GM18499 (cell line): Measurements from ENCODE around the gene ERGIC1.

Experiments used
- ATAC-seq: cut with Tn5 transposase; IDR thresholded peaks from one replicate; pipeline ENCODE4 v1.9.1; 2021; ENCODE audit warnings: moderate number of reproducible peaks; ENCODE audit not compliant: insufficient read depth, unreplicated experiment

Gene ERGIC1

GRCh38 chr5:172956936-172957335, 122.9 kb downstream of the ERGIC1 start:
- no peak for ATAC-seq

DNA sequence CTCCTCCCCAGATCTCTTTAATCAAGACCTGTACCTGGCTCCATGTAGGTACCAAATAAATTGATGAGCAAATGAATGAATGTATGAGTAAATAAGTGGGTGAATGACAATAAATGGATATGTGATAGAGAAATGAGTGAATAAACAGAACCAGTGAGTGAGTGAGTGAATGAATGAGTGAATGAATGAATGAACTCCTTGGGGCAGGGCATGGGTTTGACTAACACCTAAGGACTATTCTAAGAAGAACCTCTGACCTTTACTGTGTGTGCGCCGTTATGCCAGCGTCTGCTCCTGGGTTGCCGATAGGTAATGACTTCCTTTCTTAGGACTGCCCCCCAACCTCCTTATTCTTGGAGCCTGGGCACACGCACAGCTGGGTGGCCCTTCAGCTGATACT, 123.4 kb downstream of the ERGIC1 start:
- no peak for ATAC-seq

DNA sequence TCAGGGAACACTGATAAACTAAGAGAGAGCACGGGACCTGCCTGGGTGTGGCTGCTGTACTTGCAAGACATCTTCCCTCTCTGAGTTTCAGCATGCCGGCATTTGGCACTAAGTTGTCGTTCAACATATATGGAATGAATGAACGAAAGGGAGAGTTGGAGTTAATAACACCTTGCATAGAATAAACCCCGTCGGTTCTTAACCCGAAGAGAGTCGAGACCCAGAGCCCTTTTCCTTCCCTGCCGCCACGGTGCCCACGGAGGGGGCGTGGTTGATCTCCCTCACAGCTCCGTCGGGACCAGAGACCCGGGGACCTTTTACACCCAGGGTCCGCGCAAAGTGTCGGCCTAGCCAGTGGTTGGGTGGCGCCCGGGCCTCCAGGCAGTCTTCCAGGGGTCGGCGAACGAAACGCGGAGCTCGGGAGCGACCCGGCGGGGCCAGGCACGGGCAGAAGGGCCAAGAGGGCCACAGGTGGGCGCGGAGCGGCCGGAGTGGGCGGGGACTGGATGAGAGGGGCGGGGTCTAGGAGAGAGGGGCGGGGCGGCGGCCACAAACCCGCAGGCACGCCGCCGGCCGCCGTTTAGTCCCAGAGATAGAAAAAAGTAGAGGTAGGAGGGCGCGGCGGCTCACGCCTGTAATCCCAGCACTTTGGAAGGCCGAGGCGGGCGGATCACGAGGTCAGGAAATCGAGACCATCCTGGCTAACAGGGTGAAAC, 124.4 kb downstream of the ERGIC1 start:
- ATAC-seq, result peak; percentile 26

DNA sequence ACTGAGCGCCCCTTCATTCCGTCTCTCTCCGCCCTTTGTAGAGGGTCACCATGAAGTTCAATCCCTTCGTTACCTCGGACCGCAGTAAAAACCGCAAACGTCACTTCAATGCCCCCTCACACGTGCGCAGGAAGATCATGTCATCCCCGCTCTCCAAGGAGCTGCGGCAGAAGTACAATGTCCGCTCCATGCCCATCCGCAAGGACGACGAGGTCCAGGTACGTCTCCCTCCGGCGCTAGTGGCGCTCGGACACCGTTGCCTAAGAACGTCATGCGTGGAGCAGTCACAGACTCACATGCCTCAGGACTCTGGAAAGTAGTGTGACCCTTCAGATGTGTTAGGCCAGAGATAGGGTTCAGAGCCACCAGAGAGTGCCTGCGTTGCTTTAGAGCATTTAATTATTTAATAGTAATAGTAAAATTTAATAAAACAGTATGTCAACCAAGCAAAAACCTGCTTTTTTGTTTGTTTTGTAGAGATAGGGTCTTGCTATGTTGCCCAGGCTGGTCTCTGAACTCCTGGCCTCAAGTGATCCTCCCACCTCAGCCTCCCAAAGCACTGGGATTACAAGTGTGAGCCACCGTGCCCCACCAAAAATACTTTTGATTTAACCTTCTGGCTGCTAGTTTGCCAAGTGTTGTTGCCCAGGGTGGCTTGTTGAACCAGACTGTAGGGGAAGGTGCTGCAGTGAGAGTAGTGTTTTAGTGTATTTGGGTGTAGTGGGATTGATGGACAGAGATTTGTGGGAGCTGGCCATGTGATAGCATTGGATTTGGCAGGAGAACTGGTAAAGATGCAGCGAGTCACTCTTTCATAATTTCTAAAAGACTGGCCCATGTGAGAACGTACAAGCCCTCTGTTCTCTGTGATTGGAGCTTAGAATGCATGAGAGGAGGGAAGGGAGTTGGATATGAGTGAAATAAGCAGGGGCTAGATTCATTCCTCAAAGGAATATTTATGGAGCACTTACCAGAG, 126.1 kb downstream of the ERGIC1 start:
- no peak for ATAC-seq

- no peak for ATAC-seq
Measured at GRCh38 chr5:172969921-172970320, 135.9 kb downstream of the ERGIC1 start.

GRCh38 chr5:172971482-172971881, 137.4 kb downstream of the ERGIC1 start:
- ATAC-seq, result no peak

DNA sequence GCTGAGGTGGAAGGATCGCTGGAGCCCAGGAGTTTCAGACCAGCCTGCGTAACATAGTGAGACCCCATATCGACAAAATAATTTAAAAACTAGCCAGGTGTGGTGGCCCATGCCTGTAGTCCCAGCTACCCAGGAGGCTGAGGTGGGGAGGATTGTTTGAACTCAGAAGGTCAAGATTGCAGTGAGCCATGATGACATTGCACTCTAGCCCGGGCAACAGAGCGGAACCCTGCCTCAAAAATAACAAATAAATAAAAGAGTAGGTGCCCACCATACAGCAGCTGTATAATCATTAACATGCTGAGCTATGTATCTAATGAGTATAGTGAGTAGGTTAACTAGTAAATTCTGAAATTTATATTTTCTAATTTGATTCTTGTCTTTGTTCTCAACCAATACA, 138.5 kb downstream of the ERGIC1 start:
- no peak for ATAC-seq

DNA sequence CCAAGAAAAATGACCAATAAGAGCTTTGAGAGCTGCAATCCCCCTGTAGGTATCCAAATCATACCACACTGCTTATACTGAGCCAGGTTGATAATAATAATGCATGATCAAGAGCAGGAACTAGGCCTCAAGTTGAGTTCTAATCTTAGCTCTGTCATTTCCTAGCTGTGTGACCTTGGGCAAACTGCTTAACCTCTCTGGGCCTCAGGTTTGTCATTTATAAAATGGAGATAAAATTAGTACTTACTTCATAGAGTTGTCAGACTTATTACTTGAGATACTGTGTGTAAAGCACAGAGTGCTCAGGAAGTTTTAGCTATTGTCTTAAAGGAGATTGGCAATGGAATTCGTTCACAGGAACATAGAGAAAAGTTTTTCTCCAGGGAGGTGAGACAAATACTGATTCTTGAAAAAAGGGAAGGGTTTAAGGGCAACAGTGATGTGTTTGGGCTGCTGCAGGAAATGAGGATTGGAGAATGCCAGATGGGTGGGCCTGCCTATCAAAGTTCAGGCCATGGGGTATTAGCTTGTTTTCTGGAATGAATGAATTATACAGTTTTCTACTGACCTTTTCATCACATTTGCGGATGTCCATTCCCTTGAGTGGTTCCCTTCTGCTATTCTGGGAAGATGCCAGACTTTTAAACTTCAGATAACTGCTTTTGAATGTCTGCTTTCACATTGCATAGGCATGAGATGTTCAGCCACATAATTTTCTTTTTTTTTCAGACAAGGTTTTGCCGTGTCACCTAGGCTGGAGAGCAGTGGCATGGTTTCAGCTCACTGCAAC, 139.3 kb downstream of the ERGIC1 start:
- ATAC-seq, result no peak

DNA sequence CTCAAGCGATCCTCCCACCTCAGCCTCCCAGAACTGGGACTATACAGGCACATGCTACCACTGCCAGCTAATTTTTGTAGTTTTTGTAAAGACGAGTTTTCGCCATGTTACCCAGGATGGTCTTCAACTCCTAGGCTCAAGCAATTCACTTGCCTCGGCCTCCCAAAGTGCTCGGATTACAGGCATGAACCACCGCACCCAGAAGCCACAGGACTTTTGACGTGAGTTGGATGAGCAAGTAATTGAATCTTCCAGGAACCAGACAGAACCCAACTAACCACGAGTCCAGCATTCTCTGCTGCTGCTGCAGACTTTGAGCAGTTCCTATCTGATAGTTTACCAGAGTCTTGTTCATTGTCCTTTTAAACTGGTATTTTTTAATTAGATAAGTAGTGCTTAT, 139.9 kb downstream of the ERGIC1 start:
- no peak for ATAC-seq

DNA sequence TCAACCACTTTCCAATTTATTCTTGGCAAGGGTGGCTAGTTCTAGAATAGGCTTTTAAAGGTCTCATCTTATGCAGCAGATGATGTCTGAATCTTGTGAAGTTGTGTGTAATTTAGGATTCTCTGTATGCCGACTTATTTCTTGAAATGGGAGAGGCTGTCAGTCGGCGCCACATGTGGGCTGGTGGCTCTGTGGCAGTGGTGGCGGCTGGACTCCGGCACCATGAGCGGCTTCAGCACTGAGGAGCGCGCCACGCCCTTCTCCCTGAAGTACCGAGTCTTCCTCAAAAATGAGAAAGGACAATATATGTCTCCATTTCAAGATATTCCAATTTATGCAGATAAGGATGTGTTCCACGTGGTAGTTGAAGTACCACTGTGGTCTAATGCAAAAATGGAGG, 141.2 kb downstream of the ERGIC1 start:
- no peak for ATAC-seq

DNA sequence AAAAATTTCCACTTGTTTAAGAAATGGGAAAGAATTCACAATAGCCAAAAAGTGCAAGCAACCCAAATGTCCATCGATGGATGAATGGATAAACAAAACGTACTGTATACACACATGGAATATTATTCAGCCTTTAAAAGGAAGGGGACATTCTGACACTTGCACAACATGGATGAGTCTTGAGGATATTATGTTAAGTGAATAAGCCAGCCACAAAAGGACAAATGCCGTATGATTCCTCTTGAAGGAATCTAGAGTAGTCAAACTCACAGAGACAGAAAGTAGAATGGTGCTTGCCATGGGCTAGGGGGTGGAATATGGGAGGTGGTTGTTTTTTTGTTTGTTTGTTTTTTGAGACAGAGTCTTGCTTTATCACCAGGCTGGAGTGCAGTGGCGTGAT, 145.7 kb downstream of the ERGIC1 start:
- ATAC-seq, result no peak

DNA sequence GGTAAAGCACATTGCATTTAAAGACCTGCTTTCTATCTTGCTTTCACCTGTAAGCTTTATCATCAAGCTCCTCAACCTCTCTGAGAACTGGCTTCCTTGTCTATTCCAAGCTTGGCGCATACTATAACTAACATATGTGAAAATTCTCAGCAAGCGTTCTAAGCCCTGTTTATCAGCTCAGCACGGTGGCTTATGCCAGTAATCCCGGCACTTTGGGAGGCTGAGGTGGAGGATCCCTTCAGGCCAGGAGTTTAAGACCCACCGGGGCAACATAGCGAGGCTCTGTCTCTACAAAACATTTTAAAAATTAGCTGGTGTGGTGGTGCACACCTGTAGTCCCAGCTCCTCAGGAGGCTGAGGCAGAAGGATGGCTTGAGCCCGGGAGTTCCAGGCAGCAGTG, 147.9 kb downstream of the ERGIC1 start:
- no peak for ATAC-seq

GRCh38 chr5:172983542-172984243, 149.6 kb downstream of the ERGIC1 start, which contains the start of gene ATP6V0E1:
TSS of gene ATP6V0E1 (plus strand) at chr5:172983771. CDS start at chr5:172983861, 90 bp downstream.
- ATAC-seq, result peak; percentile 15

DNA sequence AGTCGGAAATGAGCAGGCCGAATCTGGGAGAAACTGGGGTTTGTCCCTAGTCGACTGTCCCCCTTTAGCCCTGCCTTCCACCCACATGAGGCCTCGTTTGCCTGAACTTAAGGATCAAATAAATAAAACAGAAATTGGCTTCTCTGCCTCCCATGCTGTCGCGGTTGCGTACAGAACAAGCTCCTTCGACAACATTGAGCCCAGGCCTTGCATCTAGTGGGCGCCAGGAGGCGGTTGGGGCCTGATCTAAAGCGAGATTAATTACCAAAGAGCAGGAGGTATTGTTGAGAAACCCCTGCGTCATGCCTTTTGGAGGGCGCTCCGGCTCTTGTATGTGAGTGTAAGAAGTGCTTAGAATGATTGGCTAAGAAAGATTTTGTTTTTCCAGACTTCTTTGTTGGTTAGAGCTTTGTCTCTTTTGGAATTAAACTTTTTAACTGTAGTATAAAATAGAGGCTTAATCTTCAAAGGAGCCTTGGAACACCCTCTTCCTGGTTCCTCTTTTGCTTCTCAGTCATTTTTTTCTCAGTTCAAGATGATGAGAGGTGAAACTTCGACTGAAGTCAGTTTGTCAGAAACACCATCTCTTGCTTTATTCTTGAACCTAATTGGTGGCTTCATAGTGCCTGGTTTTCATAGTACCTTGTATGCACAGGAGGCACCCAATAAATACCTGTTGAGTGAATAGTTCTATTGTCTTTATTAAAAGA, 150.3 kb downstream of the ERGIC1 start:
- ATAC-seq, result peak; percentile 55

GRCh38 chr5:172985596-172985995, 151.5 kb downstream of the ERGIC1 start:
- ATAC-seq, result no peak

DNA sequence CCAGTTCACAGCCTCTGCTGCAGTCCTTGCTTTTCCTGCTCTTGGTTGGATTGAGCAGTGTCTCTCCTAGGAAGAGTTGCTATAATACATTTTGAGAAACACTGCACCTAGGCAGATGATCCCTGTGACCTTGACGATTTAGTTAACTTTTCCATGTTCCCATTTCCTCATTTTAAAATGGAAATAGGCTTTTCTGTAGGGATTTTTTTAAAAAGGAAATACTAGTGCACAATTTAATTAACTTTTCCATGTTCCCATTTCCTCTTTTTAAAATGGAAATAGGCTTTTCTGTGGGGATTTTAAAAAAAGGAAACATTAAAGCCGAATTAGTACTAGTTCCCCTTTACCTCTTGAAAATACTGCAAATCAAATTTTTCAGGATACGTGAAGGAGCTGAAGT, 154.2 kb downstream of the ERGIC1 start:
- no peak for ATAC-seq

- no peak for ATAC-seq
Measured at GRCh38 chr5:172990776-172991175, 156.7 kb downstream of the ERGIC1 start.

GRCh38 chr5:172994405-172994804, 160.4 kb downstream of the ERGIC1 start:
- no peak for ATAC-seq

DNA sequence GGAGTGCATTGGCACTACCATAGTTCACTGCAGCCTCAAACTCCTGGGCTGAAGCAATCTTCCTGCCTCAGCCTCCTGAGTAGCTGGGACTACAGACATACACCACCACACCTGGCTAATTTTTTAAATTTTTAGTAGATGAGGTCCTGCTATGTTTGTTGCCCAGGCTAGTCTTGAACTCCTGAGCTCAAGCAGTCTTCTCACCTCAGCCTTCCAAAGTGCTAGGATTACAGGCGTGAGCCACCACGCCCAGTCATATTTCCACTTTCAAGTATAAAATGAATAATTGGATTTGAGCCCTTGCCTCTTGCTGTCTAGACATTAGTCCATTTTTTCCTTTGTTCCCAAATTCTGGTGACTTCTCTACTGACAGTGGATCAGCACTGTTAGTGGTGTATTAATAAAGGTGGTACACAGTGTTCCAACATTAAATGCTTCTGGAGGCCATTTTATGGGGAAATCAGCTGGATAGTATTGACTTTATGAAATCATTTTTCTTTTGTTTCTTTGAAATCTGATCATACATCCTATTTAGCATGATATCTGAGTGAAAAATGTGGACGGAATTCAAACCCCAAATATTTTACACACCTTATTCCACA, 165.4 kb downstream of the ERGIC1 start:
- no peak for ATAC-seq
